Measurements from ENCODE around the gene DHX34.

Gene DHX34

GRCh38 chr19:47374876-47375693 lies 26.0 kb downstream of the DHX34 start:
- no peaks in the 10 kb centered on the region for H3K9me3 Mint-ChIP-seq
- H3K4me1 Mint-ChIP-seq, result peaks cover 4% of the 10 kb centered on the region
- no peak overlapping the region for H3K4me3 Mint-ChIP-seq
- peaks cover 28% of the 10 kb centered on the region for H3K36me3 Mint-ChIP-seq (ENCODE audit: low read depth)
- H3K27me3 Mint-ChIP-seq (ENCODE audit: low read depth), result no peaks in the 10 kb centered on the region
- no peak overlapping the region for H3K27ac Mint-ChIP-seq
- TF ChIP-seq, protein P1, sequence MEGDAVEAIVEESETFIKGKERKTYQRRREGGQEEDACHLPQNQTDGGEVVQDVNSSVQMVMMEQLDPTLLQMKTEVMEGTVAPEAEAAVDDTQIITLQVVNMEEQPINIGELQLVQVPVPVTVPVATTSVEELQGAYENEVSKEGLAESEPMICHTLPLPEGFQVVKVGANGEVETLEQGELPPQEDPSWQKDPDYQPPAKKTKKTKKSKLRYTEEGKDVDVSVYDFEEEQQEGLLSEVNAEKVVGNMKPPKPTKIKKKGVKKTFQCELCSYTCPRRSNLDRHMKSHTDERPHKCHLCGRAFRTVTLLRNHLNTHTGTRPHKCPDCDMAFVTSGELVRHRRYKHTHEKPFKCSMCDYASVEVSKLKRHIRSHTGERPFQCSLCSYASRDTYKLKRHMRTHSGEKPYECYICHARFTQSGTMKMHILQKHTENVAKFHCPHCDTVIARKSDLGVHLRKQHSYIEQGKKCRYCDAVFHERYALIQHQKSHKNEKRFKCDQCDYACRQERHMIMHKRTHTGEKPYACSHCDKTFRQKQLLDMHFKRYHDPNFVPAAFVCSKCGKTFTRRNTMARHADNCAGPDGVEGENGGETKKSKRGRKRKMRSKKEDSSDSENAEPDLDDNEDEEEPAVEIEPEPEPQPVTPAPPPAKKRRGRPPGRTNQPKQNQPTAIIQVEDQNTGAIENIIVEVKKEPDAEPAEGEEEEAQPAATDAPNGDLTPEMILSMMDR (IDR thresholded peaks at IDR 0.05; ENCODE audit: unreplicated experiment in 3 of 3), result no peak

DNA sequence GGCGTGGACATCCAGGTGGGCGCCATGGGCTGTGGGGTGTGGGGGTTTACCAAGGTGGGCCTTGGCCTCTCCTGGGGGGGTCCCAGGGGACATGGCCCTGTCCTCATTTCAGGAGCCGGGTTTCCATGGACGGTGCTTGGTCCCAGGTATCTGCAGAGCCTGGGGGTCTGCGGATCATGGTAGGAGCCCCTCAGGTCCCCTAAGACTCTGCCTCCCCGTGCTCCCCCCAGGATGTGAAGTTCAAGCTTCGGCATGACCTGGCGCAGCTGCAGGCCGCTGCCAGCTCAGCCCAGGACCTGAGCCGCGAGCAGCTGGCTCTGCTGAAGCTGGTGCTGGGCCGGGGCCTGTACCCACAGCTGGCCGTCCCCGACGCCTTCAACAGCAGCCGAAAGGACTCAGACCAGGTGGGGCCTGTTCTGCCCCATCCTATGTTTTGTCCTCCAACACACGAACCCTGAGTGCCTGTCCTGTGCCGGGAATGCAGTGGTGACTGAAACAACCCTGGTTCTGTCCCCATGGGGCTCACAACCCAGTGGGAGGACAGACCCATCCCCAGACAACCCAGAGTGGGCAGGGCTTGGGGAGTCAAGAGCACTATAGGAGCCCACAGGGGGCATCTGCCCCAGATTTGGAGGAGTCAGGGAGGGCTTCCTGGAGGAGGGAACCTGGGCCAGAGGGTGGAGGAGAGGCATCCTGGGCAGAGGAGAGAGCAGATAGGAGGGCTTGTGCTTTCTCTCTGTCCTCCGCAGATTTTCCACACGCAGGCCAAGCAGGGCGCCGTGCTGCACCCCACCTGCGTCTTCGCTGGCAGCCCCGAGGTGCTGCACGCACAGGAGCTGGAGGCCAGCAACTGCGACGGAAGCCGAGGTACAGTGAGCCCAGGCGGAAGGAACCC lies 26.8 kb downstream of the DHX34 start:
- TF ChIP-seq, protein P1 (IDR thresholded peaks at IDR 0.05; ENCODE audit: unreplicated experiment in 3 of 3), result no peak
- Mint-ChIP-seq H3K27ac (no peak overlapping the region), H3K4me3 (no peak overlapping the region), H3K36me3 (ENCODE audit: low read depth) (peaks cover 32% of the 10 kb centered on the region), H3K4me1 (no peaks in the 10 kb centered on the region), H3K27me3 (ENCODE audit: low read depth) (no peaks in the 10 kb centered on the region), H3K9me3 (no peaks in the 10 kb centered on the region)

GRCh38 chr19:47376589-47377144 lies 27.6 kb downstream of the DHX34 start:
- Mint-ChIP-seq H3K36me3 (ENCODE audit: low read depth) (peaks cover 37% of the 10 kb centered on the region), H3K4me1 (no peaks in the 10 kb centered on the region), H3K27me3 (ENCODE audit: low read depth) (no peaks in the 10 kb centered on the region), H3K27ac (no peak overlapping the region), H3K9me3 (no peaks in the 10 kb centered on the region), H3K4me3 (no peak overlapping the region)
- TF ChIP-seq, protein P1 (IDR thresholded peaks at IDR 0.05; ENCODE audit: unreplicated experiment in 3 of 3), result no peak

- H3K4me3 Mint-ChIP-seq, result no peak overlapping the region
- TF ChIP-seq, protein P1 (IDR thresholded peaks at IDR 0.05; ENCODE audit: unreplicated experiment in 3 of 3), result no peak
- no peaks in the 10 kb centered on the region for H3K27me3 Mint-ChIP-seq (ENCODE audit: low read depth)
- no peak overlapping the region for H3K27ac Mint-ChIP-seq
- H3K36me3 Mint-ChIP-seq (ENCODE audit: low read depth), result peaks cover 36% of the 10 kb centered on the region
- H3K9me3 Mint-ChIP-seq, result no peaks in the 10 kb centered on the region
- H3K4me1 Mint-ChIP-seq, result no peaks in the 10 kb centered on the region
Observed at GRCh38 chr19:47377208-47377701, 28.1 kb downstream of the DHX34 start.

DNA sequence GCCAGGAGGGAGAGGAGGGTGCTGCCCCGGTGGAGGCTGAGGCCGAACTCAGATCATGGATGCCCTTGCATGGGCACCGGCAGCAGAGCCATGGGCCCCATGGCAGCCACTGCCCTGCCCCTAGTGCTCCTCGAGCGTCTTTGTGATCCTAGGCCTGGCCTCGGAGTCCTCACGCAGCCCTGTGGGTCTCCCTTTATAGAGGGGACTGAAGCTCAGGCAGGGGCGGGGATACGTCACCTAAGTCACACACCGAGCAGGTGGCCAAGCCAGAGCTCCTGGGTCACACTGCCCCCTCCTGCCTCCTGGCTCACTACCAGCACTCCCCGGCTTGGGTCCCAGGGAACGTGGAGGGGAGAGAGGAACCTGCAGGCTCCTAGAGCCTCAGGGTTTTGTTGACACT lies 28.7 kb downstream of the DHX34 start:
- TF ChIP-seq, protein P1 (IDR thresholded peaks at IDR 0.05; ENCODE audit: unreplicated experiment in 3 of 3), result no peak
- H3K4me3 Mint-ChIP-seq, result no peak overlapping the region
- H3K4me1 Mint-ChIP-seq, result no peaks in the 10 kb centered on the region
- no peaks in the 10 kb centered on the region for H3K9me3 Mint-ChIP-seq
- H3K27ac Mint-ChIP-seq, result no peak overlapping the region
- no peaks in the 10 kb centered on the region for H3K27me3 Mint-ChIP-seq (ENCODE audit: low read depth)
- H3K36me3 Mint-ChIP-seq (ENCODE audit: low read depth), result peaks cover 37% of the 10 kb centered on the region

All from nephron (organoid).